ENCODE measurements around the gene TEDC2.

The TEDC2 gene

GRCh38 chr16:2498531-2499253 is 38.8 kb downstream of the TEDC2 start:
- Mint-ChIP-seq H3K4me1 (ENCODE audit: low read depth) (no peaks in the 10 kb centered on the region), H3K36me3 (ENCODE audit: low read depth) (no peaks in the 10 kb centered on the region), H3K27ac (no peak overlapping the region), H3K4me3 (no peak overlapping the region), H3K9me3 (no peaks in the 10 kb centered on the region), H3K27me3 (ENCODE audit: low read depth) (no peaks in the 10 kb centered on the region)

- no peaks in the 10 kb centered on the region for H3K9me3 Mint-ChIP-seq
- H3K27ac Mint-ChIP-seq = no peak overlapping the region
- H3K36me3 Mint-ChIP-seq (ENCODE audit: low read depth) = no peaks in the 10 kb centered on the region
- no peaks in the 10 kb centered on the region for H3K4me1 Mint-ChIP-seq (ENCODE audit: low read depth)
- no peaks in the 10 kb centered on the region for H3K27me3 Mint-ChIP-seq (ENCODE audit: low read depth)
- H3K4me3 Mint-ChIP-seq = no peak overlapping the region
Observed at GRCh38 chr16:2499454-2499853, 39.5 kb downstream of the TEDC2 start.

GRCh38 chr16:2499890-2500429 is 40.1 kb downstream of the TEDC2 start:
- H3K36me3 Mint-ChIP-seq (ENCODE audit: low read depth) = no peaks in the 10 kb centered on the region
- H3K9me3 Mint-ChIP-seq = no peaks in the 10 kb centered on the region
- H3K4me1 Mint-ChIP-seq (ENCODE audit: low read depth) = no peaks in the 10 kb centered on the region
- H3K27me3 Mint-ChIP-seq (ENCODE audit: low read depth) = no peaks in the 10 kb centered on the region
- H3K4me3 Mint-ChIP-seq = no peak overlapping the region
- H3K27ac Mint-ChIP-seq = no peak overlapping the region

- Mint-ChIP-seq H3K4me3 (no peak overlapping the region), H3K9me3 (no peaks in the 10 kb centered on the region), H3K27ac (no peak overlapping the region), H3K4me1 (ENCODE audit: low read depth) (no peaks in the 10 kb centered on the region), H3K36me3 (ENCODE audit: low read depth) (no peaks in the 10 kb centered on the region), H3K27me3 (ENCODE audit: low read depth) (no peaks in the 10 kb centered on the region)
Observed at GRCh38 chr16:2500430-2500917, 40.6 kb downstream of the TEDC2 start.

GRCh38 chr16:2500918-2501750 is 41.2 kb downstream of the TEDC2 start:
- Mint-ChIP-seq H3K9me3 (no peaks in the 10 kb centered on the region), H3K4me1 (ENCODE audit: low read depth) (no peaks in the 10 kb centered on the region), H3K27ac (no peak overlapping the region), H3K36me3 (ENCODE audit: low read depth) (no peaks in the 10 kb centered on the region), H3K4me3 (no peak overlapping the region), H3K27me3 (ENCODE audit: low read depth) (no peaks in the 10 kb centered on the region)

- H3K4me3 Mint-ChIP-seq = no peak overlapping the region
- no peaks in the 10 kb centered on the region for H3K4me1 Mint-ChIP-seq (ENCODE audit: low read depth)
- H3K9me3 Mint-ChIP-seq = no peaks in the 10 kb centered on the region
- no peaks in the 10 kb centered on the region for H3K36me3 Mint-ChIP-seq (ENCODE audit: low read depth)
- H3K27ac Mint-ChIP-seq = no peak overlapping the region
- no peaks in the 10 kb centered on the region for H3K27me3 Mint-ChIP-seq (ENCODE audit: low read depth)
Observed at GRCh38 chr16:2501946-2502895, 42.3 kb downstream of the TEDC2 start.

GRCh38 chr16:2505695-2506094 is 45.8 kb downstream of the TEDC2 start:
- no peak overlapping the region for H3K4me3 Mint-ChIP-seq
- no peaks in the 10 kb centered on the region for H3K4me1 Mint-ChIP-seq (ENCODE audit: low read depth)
- H3K9me3 Mint-ChIP-seq = no peaks in the 10 kb centered on the region

GRCh38 chr16:2507052-2507659 is 47.2 kb downstream of the TEDC2 start:
- H3K4me3 Mint-ChIP-seq = no peak overlapping the region
- H3K27me3 Mint-ChIP-seq (ENCODE audit: low read depth) = peaks cover 3% of the 10 kb centered on the region
- peaks cover 2% of the 10 kb centered on the region for H3K4me1 Mint-ChIP-seq (ENCODE audit: low read depth)
- H3K27ac Mint-ChIP-seq = no peak overlapping the region
- H3K36me3 Mint-ChIP-seq (ENCODE audit: low read depth) = no peaks in the 10 kb centered on the region
- no peaks in the 10 kb centered on the region for H3K9me3 Mint-ChIP-seq

More at GRCh38 chr16:2505695-2506094, 45.8 kb downstream of the TEDC2 start:
- Mint-ChIP-seq H3K36me3 (ENCODE audit: low read depth) (no peaks in the 10 kb centered on the region), H3K27me3 (ENCODE audit: low read depth) (no peaks in the 10 kb centered on the region), H3K27ac (no peak overlapping the region)

- Mint-ChIP-seq H3K36me3 (ENCODE audit: low read depth) (no peaks in the 10 kb centered on the region), H3K9me3 (no peaks in the 10 kb centered on the region), H3K27ac (no peak overlapping the region), H3K4me1 (ENCODE audit: low read depth) (peaks cover 6% of the 10 kb centered on the region), H3K4me3 (no peak overlapping the region), H3K27me3 (ENCODE audit: low read depth) (peaks cover 4% of the 10 kb centered on the region)
Observed at GRCh38 chr16:2507665-2508064, 47.8 kb downstream of the TEDC2 start.

GRCh38 chr16:2508722-2509400 is 49.0 kb downstream of the TEDC2 start:
- H3K27me3 Mint-ChIP-seq (ENCODE audit: low read depth) = peaks cover 4% of the 10 kb centered on the region
- no peaks in the 10 kb centered on the region for H3K36me3 Mint-ChIP-seq (ENCODE audit: low read depth)
- H3K4me3 Mint-ChIP-seq = no peak overlapping the region
- H3K9me3 Mint-ChIP-seq = no peaks in the 10 kb centered on the region
- no peak overlapping the region for H3K27ac Mint-ChIP-seq
- peaks cover 13% of the 10 kb centered on the region for H3K4me1 Mint-ChIP-seq (ENCODE audit: low read depth)

GRCh38 chr16:2511128-2511800 is 51.4 kb downstream of the TEDC2 start:
- Mint-ChIP-seq H3K9me3 (no peaks in the 10 kb centered on the region), H3K4me1 (ENCODE audit: low read depth) (peaks cover 29% of the 10 kb centered on the region), H3K4me3 (no peak overlapping the region), H3K36me3 (ENCODE audit: low read depth) (peaks cover 7% of the 10 kb centered on the region), H3K27me3 (ENCODE audit: low read depth) (peaks cover 4% of the 10 kb centered on the region), H3K27ac (no peak overlapping the region)

- Mint-ChIP-seq H3K36me3 (ENCODE audit: low read depth) (peaks cover 7% of the 10 kb centered on the region), H3K4me1 (ENCODE audit: low read depth) (peaks cover 36% of the 10 kb centered on the region), H3K27me3 (ENCODE audit: low read depth) (peaks cover 4% of the 10 kb centered on the region), H3K27ac (peak overlapping the region; percentile 90), H3K9me3 (no peaks in the 10 kb centered on the region), H3K4me3 (peak overlapping the region; percentile 75)
Observed at GRCh38 chr16:2511996-2512734, 52.3 kb downstream of the TEDC2 start.

Measured in T-helper 1 cell treated with Interleukin-12 subunit alpha and Interleukin-12 subunit beta and Interleukin-4 antibody, amounts not matched to agents 30 μg/mL and 1 μg/mL, for 36 hours (primary cell).